Endothelial cell of umbilical vein (primary cell): ENCODE results near the gene AGFG1. TPM values are rescaled to one million over a fixed set of nuclear protein-coding genes. Genes with fewer than 3 reads are reported as not detected.

Experiments used
- BruUV-seq: library from RNA; stranded (reverse); fragments of 400-500 nt; replicated peaks from 2 replicates; lab custom pipeline; 2021; lab: Mats Ljungman, UMichigan
- CTCF ChIA-PET: fragments of 300-600, 350-600 bp; sonication (Branson Sonifier 250); formaldehyde crosslinking; loops from one replicate; lab custom pipeline; 2021; ENCODE audit warnings: antibody characterized with exemption, inconsistent platforms; lab: Charles Lee
- POLR2A ChIA-PET: fragments of 300-600, 350-600 bp; sonication (Branson Sonifier 250); formaldehyde crosslinking; loops from one replicate; lab custom pipeline; 2021; ENCODE audit warnings: antibody characterized with exemption, inconsistent platforms; lab: Charles Lee
- DNase-seq: peaks from one replicate; pipeline ENCODE4 v3.0.0-alpha.2; 2011; ENCODE audit warnings: low read depth, low spot score
- FAIRE-seq: peaks from 2 replicates; lab custom pipeline; 2011; peaks lifted over from hg19 to GRCh38; lab: Jason Lieb, UNC
- H2AFZ ChIP-seq: 2 replicates; pipeline ENCODE4 v1.6.0; 2012; ENCODE audit warnings: low read depth, low read length, control low read depth, inconsistent platforms
- H3K27ac ChIP-seq: 2 replicates; pipeline ENCODE4 v1.5.1; 2011; ENCODE audit warnings: low read depth, mild to moderate bottlenecking, control low read depth, low read length, moderate library complexity; ENCODE audit not compliant: insufficient read depth
- H3K27me3 ChIP-seq, 2 experiments: 2 replicates each; pipeline versions ENCODE4 v1.6.0 to v1.6.1; 2011; ENCODE audit warnings: low read length in 2 of 2, mixed read lengths in 1 of 2; ENCODE audit not compliant: control insufficient read depth in 2 of 2, insufficient read depth in 2 of 2
- H3K36me3 ChIP-seq, 2 experiments: 2 replicates in 1 of 2; 3 replicates in 1 of 2; pipeline ENCODE4 v1.5.1; 2011; ENCODE audit warnings: low read length in 2 of 2, mild to moderate bottlenecking in 1 of 2, moderate library complexity in 1 of 2; ENCODE audit not compliant: control insufficient read depth in 2 of 2, insufficient read depth in 2 of 2; ENCODE audit errors: extremely low read depth in 1 of 2
- H3K4me1 ChIP-seq: 3 replicates; pipeline ENCODE4 v1.5.1; 2011; ENCODE audit warnings: mild to moderate bottlenecking, low read length; ENCODE audit not compliant: control insufficient read depth, insufficient read depth; ENCODE audit errors: extremely low read depth
- H3K4me2 ChIP-seq: 2 replicates; pipeline ENCODE4 v1.6.1; 2011; ENCODE audit warnings: low read length, control low read depth, mixed read lengths; ENCODE audit not compliant: insufficient read depth
- H3K4me3 ChIP-seq, 3 experiments: fragments of 200-600 bp in 1 of 3; sonication (generic), shearing (Covaris generic) in 1 of 3; replicated peaks in 1 of 3; 2 replicates each; pipeline ENCODE4 v1.5.1; 2011 to 2016; ENCODE audit warnings: control low read depth in 3 of 3, low read length in 3 of 3, mild to moderate bottlenecking in 2 of 3, inconsistent platforms in 1 of 3, low read depth in 1 of 3, moderate library complexity in 1 of 3; ENCODE audit not compliant: insufficient read depth in 1 of 3
- H3K79me2 ChIP-seq: 2 replicates; pipeline ENCODE4 v1.6.0; 2012; ENCODE audit warnings: low read length, inconsistent platforms; ENCODE audit not compliant: control insufficient read depth, insufficient read depth
- H3K9ac ChIP-seq: replicated peaks from 2 replicates; pipeline ENCODE3; 2011; ENCODE audit warnings: low read length, control low read depth; ENCODE audit not compliant: insufficient read depth; ENCODE audit errors: extremely low read depth
- H3K9me1 ChIP-seq: replicated peaks from 3 replicates; pipeline ENCODE4 v1.6.0; 2011; ENCODE audit warnings: mild to moderate bottlenecking, low read length; ENCODE audit not compliant: control insufficient read depth, insufficient read depth; ENCODE audit errors: extremely low read depth
- H3K9me3 ChIP-seq: replicated peaks from 2 replicates; pipeline ENCODE4 v1.5.1; 2012; ENCODE audit warnings: low read length, inconsistent platforms; ENCODE audit not compliant: control insufficient read depth, insufficient read depth
- H4K20me1 ChIP-seq: replicated peaks from 2 replicates; pipeline ENCODE3; 2011; ENCODE audit warnings: mild to moderate bottlenecking, low read length; ENCODE audit not compliant: control insufficient read depth, insufficient read depth; ENCODE audit errors: extremely low read depth
- CTCF ChIP-seq, 2 donors: IDR thresholded peaks; 1 replicate in 1 of 2; 2 replicates in 1 of 2; pipeline ENCODE4 v1.5.1; 2011; ENCODE audit warnings: low read length in 2 of 2, mild to moderate bottlenecking in 2 of 2, moderate library complexity in 2 of 2, control low read depth in 1 of 2, inconsistent platforms in 1 of 2, low read depth in 1 of 2; ENCODE audit not compliant: insufficient read depth in 1 of 2; ENCODE audit errors: extremely low read depth in 1 of 2
- EZH2 ChIP-seq: IDR thresholded peaks from 2 replicates; pipeline ENCODE4 v1.6.1; 2012; ENCODE audit warnings: borderline replicate concordance, low read depth, mild to moderate bottlenecking, moderate library complexity, low read length, inconsistent platforms; ENCODE audit not compliant: severe bottlenecking
- FOS ChIP-seq: IDR thresholded peaks from 2 replicates; pipeline ENCODE4 v1.6.1; 2011; ENCODE audit warnings: mild to moderate bottlenecking, low read length, moderate library complexity, borderline replicate concordance; ENCODE audit not compliant: insufficient read depth
- GATA2 ChIP-seq: IDR thresholded peaks from 2 replicates; pipeline ENCODE4 v1.7.0; 2011; ENCODE audit warnings: low read depth, mild to moderate bottlenecking, moderate library complexity, mixed read lengths, low read length; ENCODE audit not compliant: insufficient read length, insufficient read depth
- JUN ChIP-seq: IDR thresholded peaks from 2 replicates; pipeline ENCODE4 v1.6.1; 2011; ENCODE audit warnings: borderline replicate concordance, low read depth; ENCODE audit not compliant: insufficient read length, insufficient read depth
- MYC ChIP-seq: IDR thresholded peaks from one replicate; pipeline ENCODE4 v1.6.1; 2011; ENCODE audit warnings: mild to moderate bottlenecking, low read depth, low read length
- POLR2A ChIP-seq: IDR thresholded peaks from 2 replicates; pipeline ENCODE4 v1.6.1; 2012; ENCODE audit warnings: low read depth, mild to moderate bottlenecking, control low read depth, low read length
- POLR2AphosphoS5 ChIP-seq: IDR thresholded peaks from 2 replicates; pipeline ENCODE4 v1.6.1; 2012; ENCODE audit warnings: low read depth, mild to moderate bottlenecking, control low read depth, low read length, moderate library complexity; ENCODE audit not compliant: insufficient read depth
- dilution Hi-C: fragments of 300-500 bp; cut with MboI; formaldehyde crosslinking; loops from one replicate; pipeline ENCODE4 v1.15.0; 2019; ENCODE audit warnings: low sequenced_read_pairs; ENCODE audit not compliant: extremely low pct_ligation_motif_present
- intact Hi-C: fragments of 100-400 bp; cut with micrococcal nuclease; formaldehyde crosslinking; loops from one replicate; pipeline ENCODE4 v1.10.0; 2022
- polyA plus RNA-seq, 4 experiments: library from polyadenylated mRNA; depleted of rRNA in 3 of 4; stranded (reverse) in 3 of 4; unstranded in 1 of 4; fragments of >200 nt; gene quantifications; 2 replicates each; pipeline versions ENCODE4 v1.2.1 to v1.2.3, GENCODE V29; 2011 to 2012; ENCODE audit warnings: missing spikeins in 1 of 4
- total RNA-seq: library from RNA; stranded (reverse); gene quantifications from 2 replicates; pipeline ENCODE4 v1.2.3, GENCODE V29; 2021
- TF ChIP-seq, protein P1 (sequence below): IDR thresholded peaks from 2 replicates; pipeline ENCODE4 v1.6.1; 2011; ENCODE audit not compliant: insufficient read depth, insufficient read length

The AGFG1 gene
- total and polyA plus RNA-seq, 2 donors (not counting 3 experiments of a cell fraction or from before 2014, with no cell fraction given): 87.9 to 106 TPM

- H3K9me1 ChIP-seq: no peaks in the 10 kb centered on the region
- no peak overlapping the region for H3K9ac ChIP-seq
- peaks cover 21% of the 10 kb centered on the region for H4K20me1 ChIP-seq
- H3K27ac ChIP-seq: no peak overlapping the region
- CTCF ChIA-PET: interaction anchor here (1.2 kb wide), 1 partner anchor 16 kb away, joined by 3 read pairs; no protein-coding TSS in a partner anchor
- H3K4me3 ChIP-seq: no peak overlapping the region
- no peaks in the 10 kb centered on the region for H3K9me3 ChIP-seq
- intact Hi-C loops: no loop called here
- no TSS peak for BruUV-seq
- DNase-seq (no peak), FAIRE-seq (no peak)
- H2AFZ ChIP-seq: no peak overlapping the region
- no peaks in the 10 kb centered on the region for H3K36me3 ChIP-seq
- H3K79me2 ChIP-seq: peaks cover 97% of the 10 kb centered on the region
- H3K27me3 ChIP-seq: no peaks in the 10 kb centered on the region
- H3K4me1 ChIP-seq: peaks cover 15% of the 10 kb centered on the region
- TF ChIP-seq EZH2: no peak
- no peak for TF ChIP-seq POLR2AphosphoS5
- TF ChIP-seq MYC: no peak
- TF ChIP-seq POLR2A: no peak
- TF ChIP-seq GATA2: no peak
- TF ChIP-seq CTCF (IDR thresholded peaks at IDR 0.05; ENCODE audit: extremely low read depth in 1 of 2, insufficient read depth in 1 of 2, low read depth in 1 of 2, low read length in 2 of 2): no peak
- TF ChIP-seq, protein P1, sequence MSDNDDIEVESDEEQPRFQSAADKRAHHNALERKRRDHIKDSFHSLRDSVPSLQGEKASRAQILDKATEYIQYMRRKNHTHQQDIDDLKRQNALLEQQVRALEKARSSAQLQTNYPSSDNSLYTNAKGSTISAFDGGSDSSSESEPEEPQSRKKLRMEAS: no peak
- TF ChIP-seq FOS: no peak
- TF ChIP-seq JUN: no peak
- POLR2A ChIA-PET: no interaction called here
- dilution Hi-C loops: no loop called here
- H3K4me2 ChIP-seq: no peak overlapping the region
Measured at GRCh38 chr2:227509076-227509475, 37.1 kb downstream of the AGFG1 start.
